ENCODE measurements around the gene BTAF1. TPM values are rescaled to one million over a fixed set of nuclear protein-coding genes. Genes with fewer than 3 reads are reported as not detected.

BTAF1 gene
- total RNA-seq, 1 experiment from 2014 or later = 45.2 TPM

- Histone ChIP-seq H3K9ac (ENCODE audit: extremely low read depth, insufficient read length, low read length) (no peak overlapping the region), H3T11ph (ENCODE audit: low read length) (no peak overlapping the region), H3K4me1 (ENCODE audit: insufficient read depth, low read length) (no peaks in the 10 kb centered on the region), H3K23me2 (ENCODE audit: insufficient read length, low read depth, low read length, poor library complexity, severe bottlenecking) (no peaks in the 10 kb centered on the region), H2BK15ac (ENCODE audit: low read depth, low read length) (no peak overlapping the region), H4K8ac (replicated peaks; ENCODE audit: insufficient read length, low read depth, low read length) (no peak overlapping the region), H3K14ac (ENCODE audit: insufficient read depth, low read length) (no peak overlapping the region), H2BK12ac (ENCODE audit: insufficient read length, low read depth, low read length) (no peak overlapping the region), H2BK5ac (ENCODE audit: insufficient read length, low read length) (no peak overlapping the region), H3K4ac (ENCODE audit: low read depth, low read length) (no peak overlapping the region), H3K4me2 (ENCODE audit: insufficient read depth, insufficient read length, low read length) (no peak overlapping the region), H2BK20ac (ENCODE audit: low read depth, low read length, poor library complexity, severe bottlenecking) (no peak overlapping the region), H3K27ac (ENCODE audit: insufficient read length, low read depth, low read length) (no peak overlapping the region), H3K27me3 (ENCODE audit: insufficient read depth, low read length) (no peaks in the 10 kb centered on the region), H3K79me2 (ENCODE audit: insufficient read depth, low read length) (peaks cover 11% of the 10 kb centered on the region; the same call in 1 of the 2 replicates), H3K18ac (ENCODE audit: insufficient read length, low read depth, low read length) (no peak overlapping the region), H4K20me1 (ENCODE audit: control insufficient read depth, insufficient read depth, insufficient read length) (no peaks in the 10 kb centered on the region), H4K91ac (ENCODE audit: insufficient read length, low read depth, low read length) (no peak overlapping the region), H3K9me3 (ENCODE audit: control insufficient read depth, low read depth, low read length) (no peaks in the 10 kb centered on the region), H2AFZ (ENCODE audit: low read length) (no peak overlapping the region), H2BK120ac (ENCODE audit: low read depth, low read length, poor library complexity, severe bottlenecking) (no peak overlapping the region), H3K56ac (ENCODE audit: insufficient read length, low read depth, low read length) (no peak overlapping the region), H3K79me1 (ENCODE audit: insufficient read depth, low read depth, low read length, poor library complexity, severe bottlenecking) (peaks cover 17% of the 10 kb centered on the region), H4K5ac (ENCODE audit: insufficient read length, low read depth, low read length) (no peak overlapping the region), H2AK5ac (ENCODE audit: insufficient read length, low read length) (no peak overlapping the region), H3K23ac (ENCODE audit: insufficient read length, low read depth, low read length) (no peak overlapping the region)
- WGBS (ENCODE audit: extremely low coverage, insufficient read length, low lambda C conversion rate) = no CpG with 5 or more reads among the region's 1 CpG
- peaks cover 17 to 40% (median 29%) of the 10 kb centered on the region in 3 experiments; a peak in 5 of 7 replicates for H3K36me3 Mint-ChIP-seq (ENCODE audit: insufficient read depth in 1 of 3, low read depth in 3 of 3)
- no peaks in the 10 kb centered on the region for H3K27me3 Mint-ChIP-seq (ENCODE audit: low read depth)
- H3K27ac Mint-ChIP-seq = no peak overlapping the region
- H3K9me3 Mint-ChIP-seq = no peaks in the 10 kb centered on the region
- no peak overlapping the region for H3K4me3 Mint-ChIP-seq
- TF ChIP-seq CTCF (conservative IDR thresholded peaks at IDR 0.05) = peak; percentile 25; the same call in 2 of the 3 replicates
- H3K4me1 Mint-ChIP-seq = peaks cover 3 to 7% of the 10 kb centered on the region in 2 experiments; a peak in 3 of 4 replicates
- no peak for DNase-seq
Measured at GRCh38 chr10:91932737-91933136, 9.2 kb downstream of the BTAF1 start.
